B cell (primary cell): ENCODE measurements around the gene ANKRD23.

Source experiments
- EZH2 ChIP-seq: IDR thresholded peaks from 2 replicates; pipeline ENCODE4 v1.6.1; 2012; ENCODE audit warnings: borderline replicate concordance, low read depth, mild to moderate bottlenecking, moderate library complexity, low read length; ENCODE audit not compliant: insufficient read depth, poor library complexity, severe bottlenecking
- TF ChIP-seq, protein P1 (sequence below): fragments of 200-600 bp; IDR thresholded peaks from one replicate; pipeline ENCODE4 v1.8.0; 2022; ENCODE audit warnings: antibody characterized with exemption, mild to moderate bottlenecking

- TF ChIP-seq, protein P1, sequence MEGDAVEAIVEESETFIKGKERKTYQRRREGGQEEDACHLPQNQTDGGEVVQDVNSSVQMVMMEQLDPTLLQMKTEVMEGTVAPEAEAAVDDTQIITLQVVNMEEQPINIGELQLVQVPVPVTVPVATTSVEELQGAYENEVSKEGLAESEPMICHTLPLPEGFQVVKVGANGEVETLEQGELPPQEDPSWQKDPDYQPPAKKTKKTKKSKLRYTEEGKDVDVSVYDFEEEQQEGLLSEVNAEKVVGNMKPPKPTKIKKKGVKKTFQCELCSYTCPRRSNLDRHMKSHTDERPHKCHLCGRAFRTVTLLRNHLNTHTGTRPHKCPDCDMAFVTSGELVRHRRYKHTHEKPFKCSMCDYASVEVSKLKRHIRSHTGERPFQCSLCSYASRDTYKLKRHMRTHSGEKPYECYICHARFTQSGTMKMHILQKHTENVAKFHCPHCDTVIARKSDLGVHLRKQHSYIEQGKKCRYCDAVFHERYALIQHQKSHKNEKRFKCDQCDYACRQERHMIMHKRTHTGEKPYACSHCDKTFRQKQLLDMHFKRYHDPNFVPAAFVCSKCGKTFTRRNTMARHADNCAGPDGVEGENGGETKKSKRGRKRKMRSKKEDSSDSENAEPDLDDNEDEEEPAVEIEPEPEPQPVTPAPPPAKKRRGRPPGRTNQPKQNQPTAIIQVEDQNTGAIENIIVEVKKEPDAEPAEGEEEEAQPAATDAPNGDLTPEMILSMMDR, result no peak
- TF ChIP-seq EZH2, result no peak
Observed at GRCh38 chr2:96885432-96886347, 41.9 kb upstream of the ANKRD23 start.
